AG10803 (cell line): ENCODE measurements around the gene GLE1.

Experiments
- DNase-seq: peaks from one replicate; pipeline ENCODE4 v3.0.0; 2010; ENCODE audit warnings: low read depth
- H3K4me3 ChIP-seq: 2 replicates; pipeline ENCODE4 v1.5.1; 2011; ENCODE audit warnings: mild to moderate bottlenecking, low read length, control low read depth
- TF ChIP-seq, protein P1 (sequence below): conservative IDR thresholded peaks from 2 replicates; pipeline ENCODE4 v1.5.1; 2011; ENCODE audit warnings: mild to moderate bottlenecking, low read length, control low read depth, inconsistent platforms

GLE1 gene

DNA sequence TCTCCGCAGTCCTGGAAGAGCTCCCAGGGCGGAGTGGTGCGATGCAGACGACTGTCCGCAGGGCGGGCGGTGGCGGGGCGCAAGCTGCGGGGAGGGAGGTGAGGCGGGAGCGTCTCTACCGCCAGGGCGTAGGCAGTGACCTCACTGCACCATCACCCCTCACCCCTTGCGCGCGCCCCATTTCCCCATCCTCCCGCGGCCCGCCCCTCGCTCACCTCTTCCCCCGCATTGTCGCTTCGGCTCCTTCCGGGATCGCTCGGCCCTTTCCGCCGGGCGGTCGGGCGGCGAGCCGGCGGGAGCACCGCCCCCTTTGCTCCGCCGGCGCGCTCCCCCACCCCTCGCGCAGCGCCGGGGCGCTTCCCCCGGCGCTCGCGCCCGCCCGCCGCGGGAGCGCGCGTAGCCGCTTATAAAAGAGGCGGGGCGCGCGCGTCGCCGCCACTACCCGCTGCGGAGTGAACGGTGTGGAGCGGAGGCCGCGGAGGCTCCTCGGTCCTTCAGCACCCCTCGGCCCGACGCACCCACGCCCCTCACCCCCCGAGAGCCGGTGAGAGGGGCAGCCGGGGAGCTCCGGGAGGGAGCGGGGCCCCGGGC is 47.7 kb downstream of the GLE1 start, which contains the start of gene SPTAN1:
Gene SPTAN1, plus strand, starts transcription at position 435 of the 591 bp plus-strand sequence. CDS start 14,154 bp downstream, outside the sequence.
- DNase-seq = peak; percentile 91
- TF ChIP-seq, protein P1, sequence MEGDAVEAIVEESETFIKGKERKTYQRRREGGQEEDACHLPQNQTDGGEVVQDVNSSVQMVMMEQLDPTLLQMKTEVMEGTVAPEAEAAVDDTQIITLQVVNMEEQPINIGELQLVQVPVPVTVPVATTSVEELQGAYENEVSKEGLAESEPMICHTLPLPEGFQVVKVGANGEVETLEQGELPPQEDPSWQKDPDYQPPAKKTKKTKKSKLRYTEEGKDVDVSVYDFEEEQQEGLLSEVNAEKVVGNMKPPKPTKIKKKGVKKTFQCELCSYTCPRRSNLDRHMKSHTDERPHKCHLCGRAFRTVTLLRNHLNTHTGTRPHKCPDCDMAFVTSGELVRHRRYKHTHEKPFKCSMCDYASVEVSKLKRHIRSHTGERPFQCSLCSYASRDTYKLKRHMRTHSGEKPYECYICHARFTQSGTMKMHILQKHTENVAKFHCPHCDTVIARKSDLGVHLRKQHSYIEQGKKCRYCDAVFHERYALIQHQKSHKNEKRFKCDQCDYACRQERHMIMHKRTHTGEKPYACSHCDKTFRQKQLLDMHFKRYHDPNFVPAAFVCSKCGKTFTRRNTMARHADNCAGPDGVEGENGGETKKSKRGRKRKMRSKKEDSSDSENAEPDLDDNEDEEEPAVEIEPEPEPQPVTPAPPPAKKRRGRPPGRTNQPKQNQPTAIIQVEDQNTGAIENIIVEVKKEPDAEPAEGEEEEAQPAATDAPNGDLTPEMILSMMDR = no peak; the same call in 1 of the 2 replicates
- H3K4me3 ChIP-seq = peak within 1 kb of the TSS; percentile 89

DNA sequence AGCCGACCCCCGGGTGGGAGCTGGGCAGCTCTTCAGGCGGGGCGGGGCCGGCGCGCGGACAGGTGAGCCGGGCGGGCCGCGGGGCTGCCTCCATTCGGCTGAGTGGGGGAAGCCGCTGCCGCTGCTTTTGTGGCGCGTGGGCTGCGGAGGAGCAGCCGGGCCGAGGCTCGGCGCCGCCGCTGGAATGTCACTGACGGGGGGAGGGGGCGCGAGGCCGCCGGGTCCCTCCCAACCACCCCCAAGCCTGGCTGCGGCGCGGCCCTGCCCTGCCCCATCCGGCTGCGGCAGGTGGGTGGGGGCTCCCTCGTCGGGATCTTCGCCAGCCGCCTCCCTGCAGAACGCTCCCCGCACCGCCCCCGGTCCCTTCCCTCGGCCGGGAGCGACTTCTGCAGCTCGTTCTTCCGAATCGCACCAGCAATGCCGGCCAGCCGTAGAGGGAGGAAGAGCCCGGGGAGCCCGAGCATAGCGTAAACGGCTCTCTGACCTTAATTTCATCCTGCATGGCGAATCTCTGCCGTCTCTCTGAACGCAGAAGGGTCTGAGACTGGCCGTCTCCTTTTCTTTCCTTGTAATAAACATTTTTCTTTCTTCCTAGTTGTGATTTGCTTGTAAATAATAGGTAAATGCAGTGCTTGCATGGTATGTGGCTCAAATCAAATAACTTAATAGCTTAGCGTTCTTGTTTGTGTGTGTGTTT is 48.4 kb downstream of the GLE1 start:
- TF ChIP-seq, protein P1 = no peak
- H3K4me3 ChIP-seq = peak overlapping the region; percentile 89
- peak; percentile 20 for DNase-seq

DNA sequence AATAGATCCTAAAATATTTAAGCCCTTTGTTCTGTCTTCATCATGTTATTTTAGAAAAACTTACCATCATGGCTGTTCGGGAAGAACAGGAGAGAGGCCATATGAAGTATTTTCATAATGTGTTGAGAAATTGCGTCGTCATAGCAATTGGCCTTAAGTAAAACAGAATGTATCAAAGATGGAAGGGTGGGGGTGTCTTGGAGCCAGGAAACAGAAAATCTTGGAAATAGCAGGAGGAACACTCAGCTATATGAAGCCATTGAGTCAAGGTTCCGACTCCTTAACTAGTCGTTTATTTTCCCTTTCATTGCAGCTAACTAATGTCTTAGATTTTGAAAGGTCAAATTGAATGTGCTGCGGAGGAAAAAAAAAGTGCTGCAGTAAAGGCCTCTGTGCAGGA is 49.2 kb downstream of the GLE1 start:
- H3K4me3 ChIP-seq = peak overlapping the region; percentile 89
- TF ChIP-seq, protein P1 = no peak
- DNase-seq = peak; percentile 86

DNA sequence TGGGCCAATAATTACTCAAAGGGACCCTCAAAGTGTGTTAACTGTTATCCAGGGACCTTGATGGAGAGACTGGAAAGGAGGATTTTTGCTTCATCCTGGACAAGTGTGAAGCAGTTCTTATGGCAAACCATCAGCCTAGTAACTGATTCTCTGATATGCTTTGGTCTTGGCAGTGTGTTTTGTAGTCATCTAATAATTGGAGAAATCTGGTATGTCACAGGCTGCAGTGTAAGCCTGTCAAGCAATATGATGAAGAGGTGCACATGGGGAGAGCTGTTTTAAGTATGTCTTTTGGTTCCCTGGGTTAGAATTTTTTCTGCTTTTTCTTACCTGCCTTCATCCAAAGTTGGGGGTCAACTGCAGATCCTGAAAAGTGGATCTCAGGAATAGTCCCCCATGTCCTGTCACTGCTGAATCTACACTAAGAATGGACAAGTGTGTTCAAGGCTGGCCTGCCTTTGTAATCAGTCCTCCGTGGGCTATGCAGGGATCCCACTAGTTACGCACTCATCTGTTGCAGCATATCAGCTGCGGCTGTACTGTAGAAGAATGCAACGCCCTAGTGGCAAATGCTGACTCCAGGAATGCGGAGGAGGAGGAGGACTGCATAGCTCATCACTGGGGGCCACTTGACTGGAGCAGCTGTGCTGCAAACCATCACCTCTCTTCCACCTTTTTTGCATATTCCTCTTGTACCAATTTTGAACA is 49.8 kb downstream of the GLE1 start:
- peak; percentile 91 for DNase-seq
- TF ChIP-seq, protein P1 = peak; percentile 24; the same call in 1 of the 2 replicates
- peak overlapping the region; percentile 89 for H3K4me3 ChIP-seq

DNA sequence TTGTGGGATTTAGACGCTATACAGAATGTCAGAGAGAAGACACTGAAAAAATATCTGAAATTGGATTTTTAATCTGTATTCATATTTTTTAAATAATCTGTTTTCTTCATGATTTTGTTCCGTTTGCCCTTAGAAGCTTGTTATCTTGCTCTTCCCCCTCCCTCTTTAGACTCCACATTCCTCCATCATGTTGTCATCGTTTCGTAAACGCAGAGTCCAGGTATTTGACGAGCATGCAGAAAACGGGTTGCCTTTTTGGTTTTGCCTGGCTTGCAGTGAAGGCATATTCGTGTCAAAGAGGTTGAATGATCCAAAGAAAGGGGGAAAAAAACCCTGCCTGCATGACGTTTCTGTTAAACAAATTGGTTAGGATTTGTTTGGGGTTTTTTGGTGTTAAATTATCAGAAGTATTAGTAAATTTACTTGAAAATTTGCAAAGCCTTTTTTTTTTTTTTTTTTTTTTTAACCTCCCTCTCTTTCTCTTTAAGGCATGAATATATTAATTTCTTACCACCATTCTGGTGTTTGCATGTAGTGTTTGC is 50.7 kb downstream of the GLE1 start:
- TF ChIP-seq, protein P1 = no peak
- peak; percentile 58 for DNase-seq
- peak overlapping the region; percentile 89 for H3K4me3 ChIP-seq

DNA sequence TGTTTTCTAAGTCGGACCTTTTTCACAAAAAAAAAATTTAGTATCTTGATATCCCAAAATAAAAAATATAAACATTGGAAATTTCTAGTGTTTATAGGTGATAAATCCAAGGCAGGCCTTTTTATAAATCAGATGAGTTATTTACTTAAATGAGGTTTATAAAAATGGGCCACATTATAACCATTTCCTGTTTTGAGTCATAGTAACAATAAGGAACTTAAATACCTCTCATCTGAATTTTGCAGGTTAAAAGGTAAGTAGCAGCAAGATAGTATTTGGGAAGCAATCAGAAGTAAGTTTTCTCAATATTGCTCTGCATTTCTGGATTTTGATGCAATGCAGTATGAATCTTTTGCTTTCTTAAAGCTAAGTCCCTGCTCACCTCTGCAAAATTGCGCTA is 51.8 kb downstream of the GLE1 start:
- TF ChIP-seq, protein P1 = no peak
- H3K4me3 ChIP-seq = no peak overlapping the region

More for the DNA sequence above, 51.8 kb downstream of the GLE1 start:
- DNase-seq = no peak
